Neural cell (in vitro differentiated cells): Measurements from ENCODE around the gene MLLT1. TPM values are rescaled to one million over a fixed set of nuclear protein-coding genes. Genes with fewer than 3 reads are reported as not detected.

Experiments used
- H2AFZ ChIP-seq: fragments of 200-600, 300-800 bp; sonication (generic), shearing (Covaris generic); 2 replicates; pipeline ENCODE4 v1.6.0; 2014; ENCODE audit warnings: low read depth, mild to moderate bottlenecking, antibody characterized with exemption, low read length, moderate library complexity
- H3F3A ChIP-seq: fragments of 200-600 bp; shearing (Covaris generic); 2 replicates; pipeline ENCODE4 v1.6.1; 2016; ENCODE audit warnings: mild to moderate bottlenecking, moderate library complexity, mixed read lengths, antibody characterized with exemption, low read length; ENCODE audit not compliant: insufficient read depth, poor library complexity, severe bottlenecking
- H3K27ac ChIP-seq: fragments of 200-600, 300-800 bp; sonication (generic), shearing (Covaris generic); 2 replicates; pipeline ENCODE4 v1.5.1; 2014; ENCODE audit warnings: mild to moderate bottlenecking, low read length, moderate library complexity
- H3K27me3 ChIP-seq: fragments of 300-800, 200-600 bp; sonication (generic), shearing (Covaris generic); 2 replicates; pipeline ENCODE4 v1.6.0; 2014; ENCODE audit warnings: mild to moderate bottlenecking, low read depth, low read length, moderate library complexity; ENCODE audit not compliant: insufficient read depth
- H3K36me3 ChIP-seq: fragments of 300-800, 200-600 bp; sonication (generic), shearing (Covaris generic); 2 replicates; pipeline ENCODE4 v1.5.1; 2014; ENCODE audit warnings: mild to moderate bottlenecking, antibody characterized with exemption, low read length, moderate library complexity; ENCODE audit not compliant: insufficient read depth
- H3K4me2 ChIP-seq: fragments of 300-800, 200-600 bp; sonication (generic), shearing (Covaris generic); 2 replicates; pipeline ENCODE4 v1.6.0; 2014; ENCODE audit warnings: mild to moderate bottlenecking, low read length
- H3K4me3 ChIP-seq: fragments of 300-800, 200-600 bp; sonication (generic), shearing (Covaris generic); 2 replicates; pipeline ENCODE4 v1.5.1; 2014; ENCODE audit warnings: mild to moderate bottlenecking, low read length, moderate library complexity
- H3K79me2 ChIP-seq: fragments of 200-600 bp; shearing (Covaris generic); replicated peaks from 2 replicates; pipeline ENCODE4 v1.6.0; 2014; ENCODE audit warnings: mild to moderate bottlenecking, low read length, moderate library complexity; ENCODE audit not compliant: insufficient read depth
- H3K9ac ChIP-seq: fragments of 300-800, 200-600 bp; sonication (generic), shearing (Covaris generic); 2 replicates; pipeline ENCODE4 v1.6.1; 2016; ENCODE audit warnings: mild to moderate bottlenecking, low read length, mixed read lengths
- H3K9me2 ChIP-seq: fragments of 200-600 bp; shearing (Covaris generic); 2 replicates; pipeline ENCODE4 v1.6.1; 2016; ENCODE audit warnings: mild to moderate bottlenecking, low read length, mixed read lengths; ENCODE audit not compliant: insufficient read depth
- H3K9me3 ChIP-seq: fragments of 200-600, 300-800 bp; sonication (generic), shearing (Covaris generic); 2 replicates; pipeline ENCODE4 v1.6.1; 2016; ENCODE audit warnings: mild to moderate bottlenecking, mixed run types, low read length, moderate library complexity, mixed read lengths
- H4K20me1 ChIP-seq: fragments of 200-600 bp; shearing (Covaris generic); 2 replicates; pipeline ENCODE4 v1.6.1; 2016; ENCODE audit warnings: mild to moderate bottlenecking, mixed run types; ENCODE audit not compliant: insufficient read depth
- CTCF ChIP-seq: fragments of 450-650 bp; IDR thresholded peaks from 2 replicates; pipeline ENCODE4 v1.5.1; 2014; ENCODE audit warnings: antibody characterized with exemption, mild to moderate bottlenecking, moderate library complexity; ENCODE audit not compliant: poor library complexity, severe bottlenecking
- EP300 ChIP-seq: fragments of 450-650 bp; conservative IDR thresholded peaks from 2 replicates; pipeline ENCODE4 v1.6.1; 2014; ENCODE audit warnings: antibody characterized with exemption, mild to moderate bottlenecking, moderate library complexity; ENCODE audit not compliant: poor library complexity, severe bottlenecking
- EZH2 ChIP-seq: fragments of 200-600, 300-800 bp; shearing (Covaris generic), sonication (generic); IDR thresholded peaks from 2 replicates; pipeline ENCODE4 v1.6.1; 2014; ENCODE audit warnings: antibody characterized with exemption, low read length, borderline replicate concordance, mild to moderate bottlenecking; ENCODE audit not compliant: insufficient read depth, poor library complexity, severe bottlenecking
- MXI1 ChIP-seq: fragments of 450-650 bp; conservative IDR thresholded peaks from 2 replicates; pipeline ENCODE4 v1.6.1; 2014; ENCODE audit warnings: antibody characterized with exemption, mild to moderate bottlenecking; ENCODE audit not compliant: poor library complexity, severe bottlenecking
- POLR2AphosphoS5 ChIP-seq: IDR thresholded peaks from 2 replicates; pipeline ENCODE4 v1.6.1; 2012
- RAD21 ChIP-seq: fragments of 450-650 bp; conservative IDR thresholded peaks from 2 replicates; pipeline ENCODE4 v1.6.1; 2014; ENCODE audit warnings: antibody characterized with exemption, mild to moderate bottlenecking, moderate library complexity
- REST ChIP-seq: IDR thresholded peaks from 2 replicates; pipeline ENCODE4 v1.6.1; 2012; ENCODE audit warnings: borderline replicate concordance
- SMC3 ChIP-seq: fragments of 450-650 bp; conservative IDR thresholded peaks from 2 replicates; pipeline ENCODE4 v1.6.1; 2014; ENCODE audit warnings: antibody characterized with exemption, mild to moderate bottlenecking, moderate library complexity; ENCODE audit not compliant: poor library complexity
- TAF1 ChIP-seq: IDR thresholded peaks from 2 replicates; pipeline ENCODE4 v1.6.1; 2012; ENCODE audit warnings: low read depth
- polyA plus RNA-seq: library from polyadenylated mRNA; depleted of rRNA; stranded (reverse); fragments of >200 nt; gene quantifications from 2 replicates; pipeline ENCODE4 v1.2.3, GENCODE V29; 2014

MLLT1 gene
- polyA plus RNA-seq, 1 donor from 2014 or later: 34.0 TPM

- no peak overlapping the region for H3K27ac ChIP-seq
- no peak overlapping the region for H3K9ac ChIP-seq
- H2AFZ ChIP-seq: no peak overlapping the region
- H3K36me3 ChIP-seq: no peaks in the 10 kb centered on the region
- no peaks in the 10 kb centered on the region for H3K27me3 ChIP-seq
- H3K79me2 ChIP-seq: peaks cover 14% of the 10 kb centered on the region
- H3K9me2 ChIP-seq: no peaks in the 10 kb centered on the region
- no peaks in the 10 kb centered on the region for H3K9me3 ChIP-seq
- H4K20me1 ChIP-seq: no peaks in the 10 kb centered on the region
- H3K4me2 ChIP-seq: no peak overlapping the region
- no peaks in the 10 kb centered on the region for H3F3A ChIP-seq
- H3K4me3 ChIP-seq: no peak overlapping the region
- no peak for TF ChIP-seq MXI1
- TF ChIP-seq CTCF: no peak
- no peak for TF ChIP-seq POLR2AphosphoS5
- no peak for TF ChIP-seq SMC3
- no peak for TF ChIP-seq RAD21
- no peak for TF ChIP-seq REST
- TF ChIP-seq TAF1: no peak
- TF ChIP-seq EP300: no peak
- TF ChIP-seq EZH2: no peak
These were observed 68.0 kb downstream of the MLLT1 start for GRCh38 chr19:6211632-6212402.

- Histone ChIP-seq H3K79me2 (peaks cover 6% of the 10 kb centered on the region), H2AFZ (no peak overlapping the region), H3K9ac (no peak overlapping the region), H3K9me3 (no peaks in the 10 kb centered on the region), H3K4me3 (no peak overlapping the region), H3K9me2 (no peaks in the 10 kb centered on the region), H3K36me3 (no peaks in the 10 kb centered on the region), H3K4me2 (no peak overlapping the region), H4K20me1 (no peaks in the 10 kb centered on the region), H3K27me3 (no peaks in the 10 kb centered on the region), H3F3A (no peaks in the 10 kb centered on the region), H3K27ac (no peak overlapping the region)
- TF ChIP-seq RAD21: no peak
- no peak for TF ChIP-seq REST
- TF ChIP-seq EZH2: no peak
- no peak for TF ChIP-seq EP300
These were observed 68.8 kb downstream of the MLLT1 start for GRCh38 chr19:6210721-6211600.
